ENCODE results near the gene CPNE6. TPM values are rescaled to one million over a fixed set of nuclear protein-coding genes. Genes with fewer than 3 reads are reported as not detected.
A peak's percentile ranks its signal among the peaks of the same experiment; 100 is the strongest.

Gene CPNE6
- total and polyA plus RNA-seq, 2 of the 13 experiments (the other 11 are each of a cell fraction or from before 2014, with no cell fraction given) = not detected

- no peak for TF ChIP-seq YY1 (IDR thresholded peaks at IDR 0.05; ENCODE audit: insufficient read depth, insufficient replicate concordance, low read depth, low read length)
- TF ChIP-seq ZSCAN31 (CRISPR knock-in tag; IDR thresholded peaks at IDR 0.05; ENCODE audit: low read depth) = no peak
- TF ChIP-seq, protein P1, sequence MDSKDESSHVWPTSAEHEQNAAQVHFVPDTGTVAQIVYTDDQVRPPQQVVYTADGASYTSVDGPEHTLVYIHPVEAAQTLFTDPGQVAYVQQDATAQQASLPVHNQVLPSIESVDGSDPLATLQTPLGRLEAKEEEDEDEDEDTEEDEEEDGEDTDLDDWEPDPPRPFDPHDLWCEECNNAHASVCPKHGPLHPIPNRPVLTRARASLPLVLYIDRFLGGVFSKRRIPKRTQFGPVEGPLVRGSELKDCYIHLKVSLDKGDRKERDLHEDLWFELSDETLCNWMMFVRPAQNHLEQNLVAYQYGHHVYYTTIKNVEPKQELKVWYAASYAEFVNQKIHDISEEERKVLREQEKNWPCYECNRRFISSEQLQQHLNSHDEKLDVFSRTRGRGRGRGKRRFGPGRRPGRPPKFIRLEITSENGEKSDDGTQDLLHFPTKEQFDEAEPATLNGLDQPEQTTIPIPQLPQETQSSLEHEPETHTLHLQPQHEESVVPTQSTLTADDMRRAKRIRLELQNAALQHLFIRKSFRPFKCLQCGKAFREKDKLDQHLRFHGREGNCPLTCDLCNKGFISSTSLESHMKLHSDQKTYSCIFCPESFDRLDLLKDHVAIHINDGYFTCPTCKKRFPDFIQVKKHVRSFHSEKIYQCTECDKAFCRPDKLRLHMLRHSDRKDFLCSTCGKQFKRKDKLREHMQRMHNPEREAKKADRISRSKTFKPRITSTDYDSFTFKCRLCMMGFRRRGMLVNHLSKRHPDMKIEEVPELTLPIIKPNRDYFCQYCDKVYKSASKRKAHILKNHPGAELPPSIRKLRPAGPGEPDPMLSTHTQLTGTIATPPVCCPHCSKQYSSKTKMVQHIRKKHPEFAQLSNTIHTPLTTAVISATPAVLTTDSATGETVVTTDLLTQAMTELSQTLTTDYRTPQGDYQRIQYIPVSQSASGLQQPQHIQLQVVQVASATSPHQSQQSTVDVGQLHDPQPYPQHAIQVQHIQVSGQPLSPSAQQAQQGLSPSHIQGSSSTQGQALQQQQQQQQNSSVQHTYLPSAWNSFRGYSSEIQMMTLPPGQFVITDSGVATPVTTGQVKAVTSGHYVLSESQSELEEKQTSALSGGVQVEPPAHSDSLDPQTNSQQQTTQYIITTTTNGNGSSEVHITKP (CRISPR knock-in tag; IDR thresholded peaks at IDR 0.05; ENCODE audit: low read depth) = 0 out of 2 replicates have a peak, but pooled peaks have one; percentile 20
- TF ChIP-seq REXO4 (CRISPR knock-in tag; IDR thresholded peaks at IDR 0.05; ENCODE audit: borderline replicate concordance) = no peak
- TF ChIP-seq, protein P2, sequence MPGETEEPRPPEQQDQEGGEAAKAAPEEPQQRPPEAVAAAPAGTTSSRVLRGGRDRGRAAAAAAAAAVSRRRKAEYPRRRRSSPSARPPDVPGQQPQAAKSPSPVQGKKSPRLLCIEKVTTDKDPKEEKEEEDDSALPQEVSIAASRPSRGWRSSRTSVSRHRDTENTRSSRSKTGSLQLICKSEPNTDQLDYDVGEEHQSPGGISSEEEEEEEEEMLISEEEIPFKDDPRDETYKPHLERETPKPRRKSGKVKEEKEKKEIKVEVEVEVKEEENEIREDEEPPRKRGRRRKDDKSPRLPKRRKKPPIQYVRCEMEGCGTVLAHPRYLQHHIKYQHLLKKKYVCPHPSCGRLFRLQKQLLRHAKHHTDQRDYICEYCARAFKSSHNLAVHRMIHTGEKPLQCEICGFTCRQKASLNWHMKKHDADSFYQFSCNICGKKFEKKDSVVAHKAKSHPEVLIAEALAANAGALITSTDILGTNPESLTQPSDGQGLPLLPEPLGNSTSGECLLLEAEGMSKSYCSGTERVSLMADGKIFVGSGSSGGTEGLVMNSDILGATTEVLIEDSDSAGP (CRISPR knock-in tag; IDR thresholded peaks at IDR 0.05; ENCODE audit: borderline replicate concordance) = no peak
- TF ChIP-seq RXRA (CRISPR knock-in tag; IDR thresholded peaks at IDR 0.05) = peak; percentile 15; the same call in 1 of the 2 replicates
- TF ChIP-seq TCF7L2 (IDR thresholded peaks at IDR 0.05; ENCODE audit: low read depth, low read length) = no peak
- TF ChIP-seq SRSF4 (IDR thresholded peaks at IDR 0.05; ENCODE audit: low read depth, low read length, poor library complexity, severe bottlenecking) = no peak
- TF ChIP-seq NCOA2 (CRISPR knock-in tag; IDR thresholded peaks at IDR 0.05) = no peak
- TF ChIP-seq ZNF121 (CRISPR knock-in tag; IDR thresholded peaks at IDR 0.05) = no peak
- TF ChIP-seq ZNF362 (CRISPR knock-in tag; IDR thresholded peaks at IDR 0.05; ENCODE audit: borderline replicate concordance) = no peak
- no peak for TF ChIP-seq GLI4 (CRISPR knock-in tag; IDR thresholded peaks at IDR 0.05; ENCODE audit: borderline replicate concordance)
- peak; percentile 63 for TF ChIP-seq POLR2G (IDR thresholded peaks at IDR 0.05; ENCODE audit: low read depth, low read length)
- TF ChIP-seq RXRB (CRISPR knock-in tag; IDR thresholded peaks at IDR 0.05; ENCODE audit: borderline replicate concordance) = no peak
- TF ChIP-seq, protein P3, sequence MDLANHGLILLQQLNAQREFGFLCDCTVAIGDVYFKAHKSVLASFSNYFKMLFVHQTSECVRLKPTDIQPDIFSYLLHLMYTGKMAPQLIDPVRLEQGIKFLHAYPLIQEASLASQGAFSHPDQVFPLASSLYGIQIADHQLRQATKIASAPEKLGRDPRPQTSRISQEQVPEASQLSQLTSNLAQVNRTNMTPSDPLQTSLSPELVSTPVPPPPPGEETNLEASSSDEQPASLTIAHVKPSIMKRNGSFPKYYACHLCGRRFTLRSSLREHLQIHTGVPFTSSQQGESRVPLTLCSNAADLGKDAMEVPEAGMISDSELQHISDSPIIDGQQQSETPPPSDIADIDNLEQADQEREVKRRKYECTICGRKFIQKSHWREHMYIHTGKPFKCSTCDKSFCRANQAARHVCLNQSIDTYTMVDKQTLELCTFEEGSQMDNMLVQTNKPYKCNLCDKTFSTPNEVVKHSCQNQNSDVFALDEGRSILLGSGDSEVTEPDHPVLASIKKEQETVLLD (CRISPR knock-in tag; IDR thresholded peaks at IDR 0.05; ENCODE audit: low read depth) = no peak
- TF ChIP-seq MXD1 (CRISPR knock-in tag; IDR thresholded peaks at IDR 0.05) = 0 out of 2 replicates have a peak, but pooled peaks have one; percentile 34
- TF ChIP-seq ZNF12 (CRISPR knock-in tag; IDR thresholded peaks at IDR 0.05) = no peak
- TF ChIP-seq SALL2 (CRISPR knock-in tag; IDR thresholded peaks at IDR 0.05) = peak; percentile 58; the same call in 1 of the 2 replicates
- peak; percentile 75 for TF ChIP-seq RBM39 (IDR thresholded peaks at IDR 0.05; ENCODE audit: low read depth, low read length, poor library complexity, severe bottlenecking)
Observed at GRCh38 chr14:24098927-24099813, 27.8 kb downstream of the CPNE6 start (continued).

All from HepG2 (cell line).